ENCODE results near the gene NTF4.
"Not testable (repeated sequence)": the region's sequence is repeated elsewhere in the genome, so short reads cannot be mapped to it uniquely, and the experiment has no call there.

Gene NTF4

DNA sequence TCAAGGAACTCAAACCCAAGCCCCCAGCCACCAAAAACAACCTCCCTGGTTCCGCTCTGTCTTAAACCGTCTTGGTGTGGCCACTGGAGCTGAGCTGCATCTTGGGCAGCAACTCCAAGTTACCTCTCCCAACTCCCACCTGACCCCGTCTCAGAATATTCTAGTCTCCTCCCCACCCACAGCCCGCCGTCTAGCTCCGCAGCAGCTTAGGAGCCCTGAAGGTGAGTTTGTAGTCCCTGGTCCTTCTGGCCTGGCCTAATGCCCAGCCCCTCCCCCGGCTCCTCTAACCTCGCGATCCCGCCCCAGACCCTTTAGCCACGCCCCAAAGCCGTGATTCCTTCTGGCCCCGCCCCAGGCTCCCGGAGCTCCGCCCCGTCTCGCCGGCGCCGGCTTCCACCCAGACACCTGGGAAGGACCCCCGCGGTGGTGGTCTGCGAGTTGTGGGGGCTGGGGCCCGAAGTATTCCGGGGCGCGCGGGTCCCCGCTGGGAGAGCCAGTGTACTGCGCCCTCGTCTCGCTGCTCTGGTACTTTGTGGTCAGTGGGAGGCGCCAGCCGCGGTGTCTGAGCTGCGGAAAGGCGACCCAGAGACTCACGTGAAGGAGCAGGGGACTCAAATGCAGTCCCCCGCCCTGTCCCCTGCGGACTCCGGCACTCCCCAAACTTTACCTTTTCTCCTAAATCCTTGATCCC, 45.2 kb downstream of the NTF4 start:
- no peak for FAIRE-seq

DNA sequence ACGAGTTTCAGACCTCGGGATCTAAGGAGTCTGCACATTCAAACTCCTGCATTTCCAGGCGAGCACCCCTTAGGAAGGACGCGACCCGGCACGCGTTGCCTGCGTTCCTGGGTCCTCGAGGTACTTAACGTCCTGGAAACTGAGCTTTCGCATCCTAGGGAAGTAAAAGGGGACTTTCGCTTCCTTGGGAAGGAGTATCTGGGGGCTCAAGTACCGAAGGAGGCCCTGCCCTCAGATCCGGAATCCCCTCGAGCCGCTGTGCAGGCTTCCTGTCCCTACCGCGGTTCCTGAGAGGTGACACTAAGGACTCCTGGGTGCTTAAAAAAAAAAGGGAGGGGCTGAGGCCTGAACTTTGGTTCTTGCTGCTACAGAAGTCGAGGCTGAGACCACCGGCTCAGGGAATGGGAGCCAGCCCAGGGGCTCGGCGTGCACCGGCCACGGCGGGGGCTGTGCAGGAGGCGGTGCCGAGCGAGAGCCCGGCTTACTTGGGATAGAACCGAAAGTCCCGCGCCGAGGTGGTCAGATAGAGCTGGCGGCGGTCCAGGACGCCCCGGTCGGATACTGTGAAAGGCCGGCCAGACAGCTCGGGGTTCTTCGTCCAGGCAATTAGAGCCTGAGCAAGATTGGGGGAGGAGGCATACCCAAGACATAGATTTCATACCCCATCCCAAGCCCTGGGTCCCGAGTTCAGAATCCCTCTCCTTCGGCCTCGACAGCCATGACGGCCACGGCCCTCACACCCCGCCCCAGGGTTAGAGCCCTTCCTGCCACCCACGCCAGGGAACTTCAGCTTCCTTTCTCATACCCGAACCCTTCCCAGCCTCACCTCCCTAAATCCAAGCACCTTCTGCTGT, 46.0 kb downstream of the NTF4 start:
- FAIRE-seq: not testable (repeated sequence)

DNA sequence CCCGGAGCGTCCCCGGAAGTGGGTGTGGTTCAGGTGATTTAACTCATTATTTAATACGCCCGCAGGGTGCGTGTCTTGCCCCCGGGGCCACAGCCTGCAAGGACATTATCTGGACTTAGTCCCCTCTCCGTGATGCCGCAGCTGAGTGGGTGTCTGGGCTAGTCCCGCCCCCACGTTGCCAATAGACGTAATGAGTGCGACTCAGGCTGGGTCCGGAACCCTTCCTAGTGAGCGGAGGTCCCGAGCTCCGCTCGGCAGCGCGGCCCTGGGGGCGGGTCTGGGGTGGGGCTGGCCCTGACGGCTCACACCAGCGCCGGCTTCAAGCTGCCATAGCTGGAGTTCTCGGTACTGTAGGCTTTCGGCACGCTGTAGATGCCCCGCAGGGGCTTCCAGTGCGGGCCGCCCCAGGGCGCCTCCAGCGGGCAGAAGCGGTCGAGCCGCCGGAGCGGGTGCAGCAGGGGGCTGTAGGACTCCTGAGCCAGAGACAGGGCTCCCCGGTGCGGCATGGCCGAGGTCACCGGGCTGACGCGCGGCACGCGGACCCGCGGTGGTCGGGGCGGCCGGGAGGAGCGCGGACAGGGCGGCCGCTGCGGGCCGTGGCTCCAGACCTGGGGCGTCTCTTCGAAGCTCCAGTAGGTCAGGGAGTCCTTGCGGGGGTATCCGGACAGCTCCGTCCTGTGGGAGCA, 46.8 kb downstream of the NTF4 start:
- no peak for FAIRE-seq

DNA sequence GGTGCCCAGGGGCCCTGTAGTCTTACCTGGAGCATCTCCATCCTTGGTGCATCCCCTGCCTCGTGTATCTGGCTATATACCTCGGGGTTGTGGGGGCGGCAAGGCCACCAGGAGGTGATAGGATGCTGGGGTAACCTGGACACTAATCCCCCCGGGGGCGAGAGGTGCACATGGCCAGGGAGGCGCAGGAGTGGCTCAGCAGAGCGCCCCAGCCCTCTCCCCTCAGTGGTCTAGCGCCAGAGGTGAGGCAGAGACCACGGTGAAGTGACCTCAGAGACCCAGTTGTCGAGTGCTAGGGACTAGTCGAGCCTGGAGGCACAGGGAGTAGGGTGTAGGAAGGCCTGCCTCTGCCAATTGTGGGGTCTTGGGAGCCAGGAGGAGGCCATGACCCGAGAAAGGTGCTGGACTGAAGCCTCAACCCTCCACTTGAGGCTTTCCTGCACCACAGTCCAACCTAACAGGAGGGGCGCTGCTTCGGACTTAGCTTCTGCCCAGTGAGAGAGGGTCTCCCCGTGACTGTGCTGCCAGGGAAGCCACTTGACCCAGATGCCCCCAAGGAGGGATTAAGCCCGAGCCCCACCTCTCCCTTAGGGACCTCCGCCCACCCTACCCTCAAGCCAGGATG, 47.5 kb downstream of the NTF4 start, which contains the start of gene LHB:
TSS of gene LHB (minus strand) at position 51 of the 625 bp plus-strand sequence. CDS start at position 41, 10 bp downstream.
- no peak for FAIRE-seq

DNA sequence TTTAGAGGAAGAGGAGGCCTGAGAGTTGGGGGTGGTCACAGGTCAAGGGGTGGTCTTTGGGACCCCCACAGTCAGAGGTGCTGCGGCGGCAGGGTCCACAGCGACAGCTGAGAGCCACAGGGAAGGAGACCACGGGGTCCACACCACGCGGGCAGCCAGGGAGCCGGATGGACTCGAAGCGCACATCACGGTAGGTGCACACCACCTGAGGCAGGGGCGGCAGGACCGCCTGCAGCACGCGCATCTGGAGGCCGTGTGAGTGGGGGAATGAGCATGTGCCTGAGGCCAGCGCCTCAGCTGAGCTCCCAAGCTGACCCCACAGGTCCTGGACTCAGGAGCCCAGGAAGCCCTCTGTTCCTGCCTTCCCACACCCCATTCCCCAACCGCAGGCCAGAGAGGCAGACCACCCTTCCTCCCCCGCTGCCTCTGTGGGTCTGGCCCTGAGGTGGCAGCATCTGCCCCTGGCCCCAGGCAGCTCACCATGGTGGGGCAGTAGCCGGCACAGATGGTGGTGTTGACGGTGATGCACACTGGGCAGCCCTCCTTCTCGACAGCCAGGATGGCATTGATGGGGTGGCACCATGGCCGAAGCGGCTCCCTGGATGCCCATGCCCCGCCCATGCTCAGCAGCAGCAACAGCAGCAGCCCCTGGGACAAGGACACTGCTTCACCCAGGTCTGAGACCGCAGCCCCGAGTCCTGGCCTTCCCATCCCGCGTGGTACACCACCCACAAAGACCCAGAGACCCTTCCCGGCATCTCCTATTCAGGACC, 48.4 kb downstream of the NTF4 start:
- FAIRE-seq: no peak

DNA sequence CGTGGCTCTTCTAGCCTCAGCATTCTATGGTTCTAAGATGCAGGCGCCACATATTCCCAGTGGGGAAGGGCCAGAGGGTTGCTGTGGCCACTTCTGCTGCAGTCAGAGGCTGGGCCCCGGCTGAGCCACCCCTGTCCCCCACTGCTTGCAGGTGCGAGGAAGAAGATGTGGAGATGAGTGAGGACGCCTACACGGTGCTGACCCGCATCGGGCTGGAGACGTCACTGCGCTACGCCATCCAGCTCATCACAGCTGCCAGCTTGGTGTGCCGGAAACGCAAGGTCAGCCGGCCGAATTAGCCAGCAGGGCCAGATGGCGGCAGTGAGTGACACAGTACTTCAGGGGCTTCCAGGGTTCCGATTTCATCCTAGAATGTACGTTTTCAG, 49.8 kb downstream of the NTF4 start:
- no peak for FAIRE-seq

DNA sequence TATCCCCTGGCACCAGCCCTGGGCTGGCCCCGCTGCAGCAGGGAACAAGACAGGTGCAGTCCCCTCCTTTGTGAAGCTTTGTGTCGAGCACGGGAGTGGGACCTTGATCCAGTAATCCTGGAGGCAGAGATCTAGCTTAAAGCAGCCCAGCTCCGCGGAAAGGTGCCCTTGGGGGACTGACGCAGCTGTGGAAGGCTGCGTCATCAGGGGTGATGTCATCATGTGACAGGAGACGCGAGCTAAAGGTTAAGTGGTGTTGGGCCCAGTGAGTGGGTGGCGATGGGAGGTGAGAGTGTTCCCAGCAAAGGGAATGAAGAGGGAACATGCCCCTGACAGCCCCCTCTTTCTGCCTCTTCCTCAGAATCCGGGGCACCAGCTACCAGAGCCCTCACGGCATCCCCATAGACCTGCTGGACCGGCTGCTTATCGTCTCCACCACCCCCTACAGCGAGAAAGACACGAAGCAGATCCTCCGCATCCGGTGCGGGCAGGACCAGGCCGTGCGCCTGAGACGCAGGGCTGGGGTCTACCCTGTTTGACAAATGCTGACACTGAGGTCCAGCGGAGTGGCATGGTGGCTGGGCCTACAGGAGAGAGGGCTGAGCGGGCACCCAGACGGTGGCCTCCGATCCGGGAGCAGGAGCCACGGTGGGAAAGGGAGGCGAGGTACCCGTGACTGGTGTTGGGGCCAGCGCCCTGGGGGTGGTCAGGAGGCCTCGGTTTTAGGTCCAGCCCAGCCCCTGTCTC, 50.3 kb downstream of the NTF4 start:
- FAIRE-seq: no peak

DNA sequence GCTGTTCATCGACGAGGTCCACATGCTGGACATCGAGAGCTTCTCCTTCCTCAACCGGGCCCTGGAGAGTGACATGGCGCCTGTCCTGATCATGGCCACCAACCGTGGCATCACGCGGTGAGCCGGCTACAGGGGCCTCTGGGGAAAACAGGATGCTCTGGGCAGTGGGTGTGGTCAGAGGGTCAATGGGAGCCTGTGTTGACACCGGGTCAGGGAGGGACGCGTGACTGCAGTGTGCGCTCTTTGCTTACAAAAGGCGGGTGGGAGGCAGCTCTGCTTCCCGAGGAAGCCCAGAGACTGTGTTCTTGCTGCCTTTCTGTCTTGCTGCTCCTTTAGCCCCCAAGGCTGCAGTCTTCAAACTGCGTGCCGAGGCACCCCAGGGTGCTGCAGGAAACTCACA, 53.4 kb downstream of the NTF4 start:
- no peak for FAIRE-seq
